ENCODE data around the gene FAM184A. TPM values are rescaled to one million over a fixed set of nuclear protein-coding genes. Genes with fewer than 3 reads are reported as not detected.

Gene FAM184A
- total RNA-seq, 1 donor from 2014 or later, result 15.9 TPM

- Histone ChIP-seq H3K36me3 (peaks cover 44% of the 10 kb centered on the region), H3K9me3 (no peaks in the 10 kb centered on the region), H3K27ac (no peak overlapping the region), H3K4me3 (no peak overlapping the region), H3K4me1 (peaks cover 10% of the 10 kb centered on the region), H3K27me3 (ENCODE audit: low read depth) (no peaks in the 10 kb centered on the region)
- ATAC-seq, result no peak
- intact Hi-C loops (cut with DNase I), result no loop called here
- no peak for TF ChIP-seq CTCF (IDR thresholded peaks at IDR 0.05)
- no peak for DNase-seq
Observed at GRCh38 chr6:118931436-118931835, 147.0 kb downstream of the FAM184A start.

- no peaks in the 10 kb centered on the region for H3K27me3 ChIP-seq (ENCODE audit: low read depth)
- no peak overlapping the region for H3K27ac ChIP-seq
- no peak for TF ChIP-seq CTCF (IDR thresholded peaks at IDR 0.05)
- ATAC-seq, result no peak
- intact Hi-C loops (cut with DNase I), result no loop called here
- H3K4me3 ChIP-seq, result no peak overlapping the region
- H3K9me3 ChIP-seq, result no peaks in the 10 kb centered on the region
- H3K4me1 ChIP-seq, result peaks cover 10% of the 10 kb centered on the region
- peaks cover 44% of the 10 kb centered on the region for H3K36me3 ChIP-seq
- DNase-seq, result no peak
Observed at GRCh38 chr6:118930680-118931079, 147.8 kb downstream of the FAM184A start.

- Histone ChIP-seq H3K27ac (no peak overlapping the region), H3K9me3 (no peaks in the 10 kb centered on the region), H3K4me3 (no peak overlapping the region), H3K27me3 (ENCODE audit: low read depth) (no peaks in the 10 kb centered on the region), H3K4me1 (no peaks in the 10 kb centered on the region), H3K36me3 (peaks cover 80% of the 10 kb centered on the region)
- TF ChIP-seq CTCF (IDR thresholded peaks at IDR 0.05), result no peak
- DNase-seq, result no peak
- no peak for ATAC-seq
- intact Hi-C loops (cut with DNase I), result no loop called here
Observed at GRCh38 chr6:118923035-118923434, 155.4 kb downstream of the FAM184A start.

GRCh38 chr6:118921084-118921483, 157.4 kb downstream of the FAM184A start:
- no peak overlapping the region for H3K4me3 ChIP-seq
- H3K9me3 ChIP-seq, result no peaks in the 10 kb centered on the region
- intact Hi-C loops (cut with DNase I), result no loop called here
- no peak for TF ChIP-seq CTCF (IDR thresholded peaks at IDR 0.05)
- no peaks in the 10 kb centered on the region for H3K4me1 ChIP-seq
- DNase-seq (no peak), ATAC-seq (no peak)
- no peak overlapping the region for H3K27ac ChIP-seq
- peaks cover 90% of the 10 kb centered on the region for H3K36me3 ChIP-seq
- H3K27me3 ChIP-seq (ENCODE audit: low read depth), result no peaks in the 10 kb centered on the region

- Histone ChIP-seq H3K4me1 (no peaks in the 10 kb centered on the region), H3K27me3 (ENCODE audit: low read depth) (no peaks in the 10 kb centered on the region), H3K36me3 (peaks cover 98% of the 10 kb centered on the region), H3K9me3 (no peaks in the 10 kb centered on the region), H3K27ac (no peak overlapping the region), H3K4me3 (no peak overlapping the region)
- TF ChIP-seq CTCF (IDR thresholded peaks at IDR 0.05), result no peak
- ATAC-seq, result no peak
- no peak for DNase-seq
- intact Hi-C loops (cut with DNase I), result no loop called here
Observed at GRCh38 chr6:118918329-118918725, 160.1 kb downstream of the FAM184A start.

Data from lower lobe of right lung (tissue), 2 donors.